A673 (cell line): Measurements from ENCODE around the gene ATAD3C.

Experiments
- EZH2 ChIP-seq: fragments of 200-600 bp; sonication (generic); IDR thresholded peaks from 2 replicates; pipeline ENCODE4 v1.6.1; 2017; ENCODE audit warnings: borderline replicate concordance, low read depth, mild to moderate bottlenecking, mixed read lengths, antibody characterized with exemption, low read length; ENCODE audit not compliant: poor library complexity, severe bottlenecking
- TF ChIP-seq, protein P1 (sequence below): fragments of 300-800, 200-600 bp; sonication (generic); conservative IDR thresholded peaks from 2 replicates; pipeline ENCODE4 v1.5.1; 2017; ENCODE audit warnings: low read depth, mild to moderate bottlenecking, antibody characterized with exemption, low read length, moderate library complexity, mixed read lengths

DNA sequence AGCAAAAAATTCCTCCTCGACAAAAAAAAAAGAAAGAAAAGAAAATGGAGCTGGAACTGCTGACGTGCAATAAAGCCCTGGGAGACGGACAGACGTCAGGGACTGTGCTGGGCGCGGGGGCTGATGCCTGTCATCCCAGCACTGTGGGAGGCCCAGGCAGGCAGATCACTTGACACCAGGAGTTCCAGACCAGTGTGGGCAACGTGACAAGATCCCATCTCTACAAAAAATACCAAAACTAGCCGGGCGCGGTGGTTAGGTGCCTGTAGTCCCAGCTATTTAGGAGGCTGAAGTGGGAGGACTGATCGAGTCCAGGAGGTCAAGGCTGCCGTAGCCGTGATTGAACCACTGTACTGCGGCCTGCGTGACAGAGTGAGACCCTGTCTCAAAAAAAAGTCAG is 24.8 kb upstream of the ATAD3C start:
- TF ChIP-seq, protein P1, sequence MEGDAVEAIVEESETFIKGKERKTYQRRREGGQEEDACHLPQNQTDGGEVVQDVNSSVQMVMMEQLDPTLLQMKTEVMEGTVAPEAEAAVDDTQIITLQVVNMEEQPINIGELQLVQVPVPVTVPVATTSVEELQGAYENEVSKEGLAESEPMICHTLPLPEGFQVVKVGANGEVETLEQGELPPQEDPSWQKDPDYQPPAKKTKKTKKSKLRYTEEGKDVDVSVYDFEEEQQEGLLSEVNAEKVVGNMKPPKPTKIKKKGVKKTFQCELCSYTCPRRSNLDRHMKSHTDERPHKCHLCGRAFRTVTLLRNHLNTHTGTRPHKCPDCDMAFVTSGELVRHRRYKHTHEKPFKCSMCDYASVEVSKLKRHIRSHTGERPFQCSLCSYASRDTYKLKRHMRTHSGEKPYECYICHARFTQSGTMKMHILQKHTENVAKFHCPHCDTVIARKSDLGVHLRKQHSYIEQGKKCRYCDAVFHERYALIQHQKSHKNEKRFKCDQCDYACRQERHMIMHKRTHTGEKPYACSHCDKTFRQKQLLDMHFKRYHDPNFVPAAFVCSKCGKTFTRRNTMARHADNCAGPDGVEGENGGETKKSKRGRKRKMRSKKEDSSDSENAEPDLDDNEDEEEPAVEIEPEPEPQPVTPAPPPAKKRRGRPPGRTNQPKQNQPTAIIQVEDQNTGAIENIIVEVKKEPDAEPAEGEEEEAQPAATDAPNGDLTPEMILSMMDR = no peak
- TF ChIP-seq EZH2 = no peak
